Esophagus squamous epithelium (tissue), 5 donors: Measurements from ENCODE around the gene ARHGEF2. TPM values are rescaled to one million over a fixed set of nuclear protein-coding genes. Genes with fewer than 3 reads are reported as not detected.
A peak's percentile ranks its signal among the peaks of the same experiment; 100 is the strongest.

ENCODE experiments used
- DNase-seq: peaks from one replicate; lab custom pipeline; 2025; lab: John Stamatoyannopoulos, UW
- H3K27ac ChIP-seq, 4 donors: fragments of 200-600 bp; sonication (generic); one replicate each; pipeline ENCODE4 v1.5.1; 2016 to 2019; ENCODE audit warnings: mild to moderate bottlenecking in 1 of 4
- H3K27me3 ChIP-seq, 4 donors: fragments of 200-600 bp; sonication (generic); 1 replicate in 3 of 4; 2 replicates in 1 of 4; pipeline versions ENCODE4 v1.5.1 to v1.6.0; 2017 to 2021; ENCODE audit warnings: antibody characterized with exemption in 1 of 4
- H3K36me3 ChIP-seq, 3 donors: fragments of 200-600 bp; sonication (generic); one replicate each; pipeline ENCODE4 v1.5.1; 2016 to 2019
- H3K4me1 ChIP-seq, 3 donors: fragments of 200-600 bp; sonication (generic); one replicate each; pipeline ENCODE4 v1.5.1; 2017 to 2019
- H3K4me3 ChIP-seq, 4 donors: fragments of 200-600 bp; sonication (generic); 1 replicate in 3 of 4; 2 replicates in 1 of 4; pipeline ENCODE4 v1.5.1; 2016 to 2019; ENCODE audit warnings: mild to moderate bottlenecking in 2 of 4, moderate library complexity in 1 of 4
- H3K9me3 ChIP-seq, 3 donors: fragments of 200-600 bp; sonication (generic); one replicate each; pipeline ENCODE4 v1.5.1; 2016 to 2019
- POLR2A ChIP-seq, 4 donors: fragments of 450-650 bp; IDR thresholded peaks; one replicate each; pipeline ENCODE4 v1.6.1; 2017; ENCODE audit warnings: antibody characterized with exemption in 4 of 4, mild to moderate bottlenecking in 4 of 4, moderate library complexity in 3 of 4
- WGBS, 2 donors: methylation state at CpG; one replicate each; pipeline ENCODE4 v1.1.5; 2018; 5-methylcytosine and 5-hydroxymethylcytosine counted together
- intact Hi-C: fragments of 100-400 bp; cut with DNase I; formaldehyde crosslinking; loops from one replicate; pipeline ENCODE4 v1.15.0; 2022
- total RNA-seq, 4 donors: library from RNA; depleted of rRNA; stranded (reverse); fragments of >200 nt; gene quantifications; one replicate each; pipeline ENCODE4 v1.1.0, GENCODE V29; 2016
- TF ChIP-seq, protein P1 (sequence below), 6 experiments: fragments of 450-650 bp in 4 of 6; fragments of 200-600 bp in 2 of 6; sonication (generic) in 2 of 6; IDR thresholded peaks; one replicate each; pipeline ENCODE4 v1.5.1; 2016 to 2019; ENCODE audit warnings: antibody characterized with exemption in 6 of 6, mild to moderate bottlenecking in 4 of 6, moderate library complexity in 4 of 6
- donor health status: DM: yes; HTN: yes; CAD: no.

Gene ARHGEF2
- total RNA-seq, 4 donors from 2014 or later = 22.6 to 38.3 (median 27.5) TPM

DNA sequence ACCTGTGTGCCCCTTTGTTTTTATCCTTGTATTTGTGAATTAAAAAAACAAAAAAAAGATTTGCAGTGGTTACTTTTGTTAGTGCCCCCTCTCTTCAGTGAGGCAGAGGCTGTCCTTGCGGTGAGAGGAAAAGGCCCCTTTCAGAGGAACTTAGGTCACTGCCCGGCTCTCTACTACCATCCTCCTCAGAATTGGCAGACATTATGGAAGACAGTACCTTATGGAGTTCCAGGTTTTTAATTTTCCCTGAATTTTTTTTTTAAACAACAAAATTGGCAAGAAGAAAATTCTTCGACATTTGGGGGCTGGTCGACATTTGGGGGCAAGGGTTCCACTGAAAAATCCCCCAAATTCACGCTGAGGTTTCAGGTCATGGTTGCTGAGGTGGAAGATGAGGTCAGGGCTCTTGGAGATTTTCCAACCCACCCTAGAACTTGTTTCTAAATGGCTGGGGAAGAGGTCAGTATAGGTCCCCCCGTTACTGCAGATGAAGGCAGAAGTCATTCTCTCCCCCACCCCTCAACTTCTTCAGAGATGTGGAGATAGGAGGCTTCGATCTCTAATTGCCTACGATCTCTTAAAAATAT lies 31.6 kb downstream of the ARHGEF2 start:
- peak overlapping the region in 3 of 4 donors; percentile 17 to 70 (median 52) for H3K27ac ChIP-seq
- H3K9me3 ChIP-seq = no peaks in the 10 kb centered on the region
- intact Hi-C loops = no loop called here
- WGBS, 2 donors = 64 to 79% methylated on average over 8 of the region's 8 CpGs
- TF ChIP-seq, protein P1, sequence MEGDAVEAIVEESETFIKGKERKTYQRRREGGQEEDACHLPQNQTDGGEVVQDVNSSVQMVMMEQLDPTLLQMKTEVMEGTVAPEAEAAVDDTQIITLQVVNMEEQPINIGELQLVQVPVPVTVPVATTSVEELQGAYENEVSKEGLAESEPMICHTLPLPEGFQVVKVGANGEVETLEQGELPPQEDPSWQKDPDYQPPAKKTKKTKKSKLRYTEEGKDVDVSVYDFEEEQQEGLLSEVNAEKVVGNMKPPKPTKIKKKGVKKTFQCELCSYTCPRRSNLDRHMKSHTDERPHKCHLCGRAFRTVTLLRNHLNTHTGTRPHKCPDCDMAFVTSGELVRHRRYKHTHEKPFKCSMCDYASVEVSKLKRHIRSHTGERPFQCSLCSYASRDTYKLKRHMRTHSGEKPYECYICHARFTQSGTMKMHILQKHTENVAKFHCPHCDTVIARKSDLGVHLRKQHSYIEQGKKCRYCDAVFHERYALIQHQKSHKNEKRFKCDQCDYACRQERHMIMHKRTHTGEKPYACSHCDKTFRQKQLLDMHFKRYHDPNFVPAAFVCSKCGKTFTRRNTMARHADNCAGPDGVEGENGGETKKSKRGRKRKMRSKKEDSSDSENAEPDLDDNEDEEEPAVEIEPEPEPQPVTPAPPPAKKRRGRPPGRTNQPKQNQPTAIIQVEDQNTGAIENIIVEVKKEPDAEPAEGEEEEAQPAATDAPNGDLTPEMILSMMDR (IDR thresholded peaks at IDR 0.05) = no peak
- TF ChIP-seq POLR2A (IDR thresholded peaks at IDR 0.05) = no peak
- peaks cover 12 to 46% (median 31%) of the 10 kb centered on the region in 3 donors for H3K4me1 ChIP-seq
- no peak overlapping the region for H3K4me3 ChIP-seq
- H3K36me3 ChIP-seq = peaks cover 21 to 60% (median 45%) of the 10 kb centered on the region in 3 donors
- no peaks in the 10 kb centered on the region for H3K27me3 ChIP-seq
- no peak for DNase-seq

DNA sequence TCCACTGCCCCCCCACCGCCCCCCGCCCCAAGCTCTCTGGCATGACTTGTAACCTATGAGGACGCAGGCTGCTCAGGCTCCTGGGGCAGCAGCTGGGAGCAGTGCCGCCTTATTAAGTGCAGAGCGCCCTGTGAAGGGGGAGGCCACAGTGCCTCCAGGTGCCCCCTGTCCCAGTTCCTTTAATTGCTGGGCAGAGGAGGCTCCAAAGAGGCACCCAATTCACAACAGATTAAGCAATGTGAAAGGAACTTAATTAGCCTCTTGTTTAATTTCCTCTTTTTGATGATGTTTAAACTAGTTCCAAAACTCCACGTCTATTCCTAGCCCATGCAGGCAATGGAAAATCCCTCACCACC lies 33.9 kb downstream of the ARHGEF2 start:
- H3K27me3 ChIP-seq = no peaks in the 10 kb centered on the region
- 55 to 60% methylated on average over 3 to 5 of the region's 6 CpGs for WGBS, 2 donors
- H3K4me3 ChIP-seq = no peak overlapping the region
- H3K4me1 ChIP-seq = peaks cover 28 to 69% (median 54%) of the 10 kb centered on the region in 3 donors
- peaks cover 9 to 37% (median 23%) of the 10 kb centered on the region in 3 donors for H3K36me3 ChIP-seq
- intact Hi-C loops = no loop called here
- DNase-seq = no peak
- H3K27ac ChIP-seq = peak overlapping the region in 1 of 4 donors; percentile 70
- no peaks in the 10 kb centered on the region for H3K9me3 ChIP-seq
- TF ChIP-seq, protein P1 (IDR thresholded peaks at IDR 0.05) = no peak
- no peak for TF ChIP-seq POLR2A (IDR thresholded peaks at IDR 0.05)

DNA sequence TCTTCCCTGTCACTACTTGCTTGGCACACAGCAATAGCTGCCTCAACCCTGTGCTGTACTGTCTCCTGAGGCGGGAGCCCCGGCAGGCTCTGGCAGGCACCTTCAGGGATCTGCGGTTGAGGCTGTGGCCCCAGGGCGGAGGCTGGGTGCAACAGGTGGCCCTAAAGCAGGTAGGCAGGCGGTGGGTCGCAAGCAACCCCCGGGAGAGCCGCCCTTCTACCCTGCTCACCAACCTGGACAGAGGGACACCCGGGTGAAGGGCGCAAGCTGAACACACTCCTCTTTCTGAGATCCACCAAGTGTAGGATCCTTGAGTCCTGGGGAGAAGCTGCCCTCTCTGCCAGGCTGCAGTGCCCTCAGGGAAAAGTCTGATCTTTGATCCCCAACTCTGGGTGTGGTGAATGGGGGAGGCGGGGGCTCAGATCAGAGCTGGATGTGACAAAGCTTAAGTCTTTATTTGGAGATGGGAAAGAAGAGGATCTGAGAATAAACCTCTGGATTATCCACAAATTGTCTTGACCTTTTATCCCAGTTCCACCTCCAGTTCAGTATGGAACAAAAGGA lies 35.7 kb downstream of the ARHGEF2 start:
- intact Hi-C loops = no loop called here
- H3K36me3 ChIP-seq = peaks cover 7 to 19% (median 7%) of the 10 kb centered on the region in 3 donors
- H3K4me1 ChIP-seq = peaks cover 28 to 85% (median 58%) of the 10 kb centered on the region in 3 donors
- H3K27ac ChIP-seq = peak overlapping the region in 2 of 4 donors; percentile 82 to 83
- DNase-seq = no peak
- H3K27me3 ChIP-seq = no peaks in the 10 kb centered on the region
- 67% methylated on average over 1 of the region's 11 CpGs; no CpG with 5 or more reads in 1 of the 2 donors for WGBS, 2 donors
- TF ChIP-seq, protein P1 (IDR thresholded peaks at IDR 0.05) = no peak
- TF ChIP-seq POLR2A (IDR thresholded peaks at IDR 0.05) = no peak
- no peak overlapping the region for H3K4me3 ChIP-seq
- no peaks in the 10 kb centered on the region for H3K9me3 ChIP-seq

DNA sequence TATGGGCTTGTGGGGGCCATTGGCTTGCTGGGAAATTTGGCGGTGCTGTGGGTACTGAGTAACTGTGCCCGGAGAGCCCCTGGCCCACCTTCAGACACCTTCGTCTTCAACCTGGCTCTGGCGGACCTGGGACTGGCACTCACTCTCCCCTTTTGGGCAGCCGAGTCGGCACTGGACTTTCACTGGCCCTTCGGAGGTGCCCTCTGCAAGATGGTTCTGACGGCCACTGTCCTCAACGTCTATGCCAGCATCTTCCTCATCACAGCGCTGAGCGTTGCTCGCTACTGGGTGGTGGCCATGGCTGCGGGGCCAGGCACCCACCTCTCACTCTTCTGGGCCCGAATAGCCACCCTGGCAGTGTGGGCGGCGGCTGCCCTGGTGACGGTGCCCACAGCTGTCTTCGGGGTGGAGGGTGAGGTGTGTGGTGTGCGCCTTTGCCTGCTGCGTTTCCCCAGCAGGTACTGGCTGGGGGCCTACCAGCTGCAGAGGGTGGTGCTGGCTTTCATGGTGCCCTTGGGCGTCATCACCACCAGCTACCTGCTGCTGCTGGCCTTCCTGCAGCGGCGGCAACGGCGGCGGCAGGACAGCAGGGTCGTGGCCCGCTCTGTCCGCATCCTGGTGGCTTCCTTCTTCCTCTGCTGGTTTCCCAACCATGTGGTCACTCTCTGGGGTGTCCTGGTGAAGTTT lies 36.4 kb downstream of the ARHGEF2 start:
- DNase-seq = no peak
- peaks cover 28 to 85% (median 58%) of the 10 kb centered on the region in 3 donors for H3K4me1 ChIP-seq
- no peak for TF ChIP-seq POLR2A (IDR thresholded peaks at IDR 0.05)
- TF ChIP-seq, protein P1 (IDR thresholded peaks at IDR 0.05) = no peak
- peaks cover 0 to 13% (median under 1%) of the 10 kb centered on the region in 3 donors for H3K36me3 ChIP-seq
- no peaks in the 10 kb centered on the region for H3K9me3 ChIP-seq
- H3K27me3 ChIP-seq = no peaks in the 10 kb centered on the region
- H3K4me3 ChIP-seq = no peak overlapping the region
- peak overlapping the region; percentile 57 to 83 (median 78) for H3K27ac ChIP-seq
- intact Hi-C loops = no loop called here
- WGBS, 2 donors = 76 to 82% methylated on average over 7 to 13 of the region's 29 CpGs
